HEK293T (cell line): ENCODE data around the gene NPAS4.
"Not testable (repeated sequence)": the region's sequence is repeated elsewhere in the genome, so short reads cannot be mapped to it uniquely, and the experiment has no call there.

ENCODE experiments used
- ELF4 ChIP-seq: fragments of 450-650 bp; IDR thresholded peaks from 2 replicates; pipeline ENCODE4 v1.6.1; 2017; ENCODE audit warnings: antibody characterized with exemption
- FOXK2 ChIP-seq: fragments of 450-650 bp; IDR thresholded peaks from 2 replicates; pipeline ENCODE4 v1.6.1; 2016; ENCODE audit warnings: mild to moderate bottlenecking
- NFRKB ChIP-seq: fragments of 450-650 bp; IDR thresholded peaks from 2 replicates; pipeline ENCODE4 v1.6.1; 2016; ENCODE audit warnings: mild to moderate bottlenecking, moderate library complexity
- SP1 ChIP-seq: fragments of 450-650 bp; IDR thresholded peaks from 2 replicates; pipeline ENCODE4 v1.6.1; 2017
- SUZ12 ChIP-seq: fragments of 450-650 bp; IDR thresholded peaks from 2 replicates; pipeline ENCODE4 v1.6.1; 2016; ENCODE audit warnings: mild to moderate bottlenecking
- ZNF384 ChIP-seq: fragments of 450-650 bp; IDR thresholded peaks from 2 replicates; pipeline ENCODE4 v1.6.1; 2016

GRCh38 chr11:66384316-66384715, 36.5 kb upstream of the NPAS4 start:
- not testable (repeated sequence) for TF ChIP-seq SUZ12, NFRKB, ELF4, SP1, FOXK2, ZNF384
